ENCODE results near the gene DIP2B.

Gene DIP2B

DNA sequence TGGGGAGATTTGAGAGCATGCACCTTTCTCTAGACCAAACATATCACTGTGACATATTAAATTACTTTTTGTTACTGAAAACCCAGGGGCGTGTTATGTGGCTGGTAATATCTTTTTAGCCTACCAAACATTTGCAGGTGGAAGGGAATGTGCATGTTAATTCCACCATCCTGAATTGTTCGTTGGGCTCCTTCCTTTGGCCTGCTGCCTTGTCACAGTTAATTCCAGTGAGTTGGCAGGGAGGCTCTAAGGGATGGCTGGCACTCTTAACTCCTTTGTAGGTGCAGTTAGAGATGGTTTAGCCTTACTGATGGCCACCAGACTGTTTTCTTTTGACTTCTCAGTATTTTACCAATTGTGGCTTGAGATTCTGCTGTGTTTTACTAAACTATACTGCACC lies 64.5 kb downstream of the DIP2B start:
- FAIRE-seq (no peak), DNase-seq (ENCODE audit: extremely low spot score, insufficient read length, low read depth) (no peak)

DNA sequence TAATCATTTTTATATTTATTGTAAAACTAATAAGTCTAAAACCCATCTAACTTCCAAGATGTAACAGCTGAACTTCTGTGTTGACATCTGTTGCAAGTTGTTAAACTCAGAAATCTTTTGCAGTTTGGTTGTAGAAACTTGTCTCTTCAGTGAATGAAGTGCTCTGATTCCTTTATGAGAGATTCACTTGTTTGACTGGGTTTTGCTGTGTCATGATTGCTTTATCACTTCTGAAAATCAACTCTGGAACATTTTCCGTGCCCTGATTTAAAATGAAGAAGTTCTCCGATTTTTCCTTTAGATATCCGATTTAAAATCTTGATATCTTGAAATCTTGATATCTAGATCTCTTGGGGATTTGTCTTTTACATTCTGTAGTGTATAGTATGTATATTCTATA lies 65.1 kb downstream of the DIP2B start:
- no peak for FAIRE-seq
- no peak for DNase-seq (ENCODE audit: extremely low spot score, insufficient read length, low read depth)

DNA sequence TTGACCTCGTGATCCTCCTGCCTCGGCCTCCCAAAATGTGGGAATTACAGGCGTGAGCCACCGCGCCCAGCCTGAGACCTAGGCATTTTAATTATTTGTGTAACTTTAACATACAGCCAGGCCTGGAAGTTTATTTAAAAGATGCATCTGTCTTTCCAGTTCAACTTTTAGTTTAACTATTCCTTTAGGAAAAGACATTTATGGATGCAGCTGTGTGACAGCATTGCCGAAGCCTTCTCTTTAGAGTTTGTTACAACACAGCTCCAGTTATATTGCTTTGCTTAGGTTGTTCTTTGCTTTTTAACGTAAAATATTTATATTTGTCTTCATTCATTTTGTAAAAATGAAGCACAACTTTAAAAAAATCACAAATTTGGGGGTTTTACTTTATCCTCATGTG lies 67.0 kb downstream of the DIP2B start:
- no peak for FAIRE-seq
- no peak for DNase-seq (ENCODE audit: extremely low spot score, insufficient read length, low read depth)

DNA sequence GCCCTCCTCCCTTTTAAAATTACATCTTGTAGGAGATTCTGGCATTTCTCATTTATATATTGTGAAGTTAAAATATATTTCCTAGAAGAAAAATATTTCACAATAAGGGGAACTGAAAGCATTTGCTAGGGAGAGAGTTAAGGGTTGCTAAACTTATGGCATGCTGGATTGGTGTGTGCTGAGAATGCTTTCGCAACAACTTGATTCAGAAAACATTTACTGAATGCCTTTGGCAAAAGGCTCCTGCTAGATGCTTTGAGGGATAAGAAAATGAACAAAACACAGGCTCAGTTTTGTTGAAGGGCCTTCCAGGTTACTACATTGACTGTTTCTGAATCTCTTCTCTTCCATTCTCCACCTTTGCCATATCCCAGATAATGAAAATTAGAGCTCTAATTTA lies 67.5 kb downstream of the DIP2B start:
- FAIRE-seq (no peak), DNase-seq (ENCODE audit: extremely low spot score, insufficient read length, low read depth) (no peak)

DNA sequence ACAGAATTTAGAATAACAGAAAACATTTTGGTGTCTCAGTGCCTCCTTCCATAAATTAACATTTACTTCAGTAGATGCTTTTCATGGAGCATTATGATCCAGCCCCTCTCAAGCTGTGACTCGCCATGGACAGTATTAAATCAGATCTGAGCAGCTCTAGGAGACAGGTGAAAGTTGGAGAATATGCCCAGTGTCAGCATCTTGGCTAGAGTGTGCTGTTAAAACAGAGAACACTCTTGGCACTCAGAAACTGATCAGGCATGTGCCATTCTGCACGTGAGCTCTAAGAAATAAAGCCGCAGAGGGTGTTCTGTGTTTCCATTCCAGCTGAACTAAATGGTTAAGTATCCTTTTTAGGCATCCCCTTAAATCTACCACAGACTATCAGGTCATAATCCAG lies 68.0 kb downstream of the DIP2B start:
- FAIRE-seq, result no peak
- DNase-seq (ENCODE audit: extremely low spot score, insufficient read length, low read depth), result no peak

DNA sequence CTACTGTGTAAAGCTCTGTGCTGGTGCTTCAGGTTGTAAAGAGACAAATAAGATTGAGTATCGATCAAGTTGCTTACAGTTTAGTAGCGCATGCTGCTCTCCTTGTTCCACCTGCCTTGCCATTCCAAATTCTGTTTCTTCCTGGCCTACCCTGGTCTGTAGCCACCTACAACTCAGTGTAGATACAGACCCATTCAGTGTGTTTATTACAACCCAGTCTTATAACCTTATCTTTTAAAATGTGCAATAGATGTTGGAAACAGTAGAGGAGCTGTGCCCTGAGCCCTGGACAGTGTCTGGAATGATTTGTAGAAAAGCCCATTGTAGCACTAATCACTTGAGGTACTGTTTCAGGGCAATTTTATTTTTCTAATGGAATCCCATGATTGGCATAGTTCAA lies 68.5 kb downstream of the DIP2B start:
- FAIRE-seq, result no peak
- DNase-seq (ENCODE audit: extremely low spot score, insufficient read length, low read depth), result no peak

DNA sequence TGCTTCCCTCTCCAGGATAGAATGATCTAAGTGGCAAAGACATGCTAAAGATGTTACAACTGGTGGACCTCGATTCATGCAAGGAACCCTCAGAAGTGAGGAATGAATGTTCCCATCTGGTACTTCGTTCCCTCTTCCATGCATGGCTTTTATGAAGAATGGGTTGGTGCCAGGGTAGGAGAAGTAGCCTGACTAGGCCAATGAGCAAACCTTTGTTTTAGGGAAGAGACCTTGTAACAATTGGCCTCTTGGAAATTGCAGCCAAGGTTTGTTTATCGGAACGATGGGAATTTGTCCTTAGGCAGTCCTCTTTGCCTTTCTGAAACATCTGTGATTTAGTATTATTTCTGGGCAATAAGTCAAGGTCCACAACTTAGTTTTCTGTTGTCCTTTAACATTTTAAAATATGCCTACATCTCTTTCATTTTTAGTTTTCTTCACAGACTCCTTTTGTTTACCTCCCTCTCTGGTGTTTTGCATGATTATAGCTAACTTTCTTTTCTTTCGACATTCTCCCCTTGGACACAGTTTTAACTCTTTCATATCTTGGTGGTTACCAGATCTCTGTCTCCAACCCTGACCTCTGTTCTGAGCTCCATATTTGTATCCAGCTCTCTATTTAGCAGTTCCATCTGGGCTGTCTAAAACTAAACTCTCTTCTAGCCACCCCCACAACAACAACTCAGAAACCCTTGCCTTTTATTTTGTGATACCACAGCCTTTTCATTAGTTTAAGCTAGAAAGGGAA lies 70.0 kb downstream of the DIP2B start:
- DNase-seq (ENCODE audit: extremely low spot score, insufficient read length, low read depth), result no peak
- no peak for FAIRE-seq

DNA sequence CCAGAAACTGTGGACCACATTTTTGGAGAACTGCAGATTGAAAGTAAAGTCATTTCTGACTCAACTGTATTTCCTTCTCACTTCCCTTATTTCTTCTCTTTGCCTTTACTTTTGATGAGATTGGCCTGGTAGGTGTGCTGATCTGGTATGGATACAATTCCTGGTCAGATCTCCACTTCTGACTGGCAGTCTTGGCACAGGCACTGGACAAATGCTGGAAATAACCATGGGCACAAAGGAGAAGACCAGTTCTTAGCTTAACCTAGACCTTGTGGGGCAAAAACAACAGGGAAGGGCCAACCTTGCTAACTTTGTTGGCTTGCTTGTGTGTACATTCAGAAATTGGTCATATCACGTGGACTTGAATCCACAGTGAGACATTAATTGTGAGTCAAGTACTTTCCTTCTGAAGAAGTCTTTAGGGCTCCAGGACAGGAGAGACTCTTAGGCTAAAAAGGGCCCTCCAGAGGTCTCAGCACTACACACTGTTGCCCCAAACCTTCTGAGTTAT lies 75.0 kb downstream of the DIP2B start:
- DNase-seq (ENCODE audit: extremely low spot score, insufficient read length, low read depth) (peak; percentile 18), FAIRE-seq (peak; percentile 29)

DNA sequence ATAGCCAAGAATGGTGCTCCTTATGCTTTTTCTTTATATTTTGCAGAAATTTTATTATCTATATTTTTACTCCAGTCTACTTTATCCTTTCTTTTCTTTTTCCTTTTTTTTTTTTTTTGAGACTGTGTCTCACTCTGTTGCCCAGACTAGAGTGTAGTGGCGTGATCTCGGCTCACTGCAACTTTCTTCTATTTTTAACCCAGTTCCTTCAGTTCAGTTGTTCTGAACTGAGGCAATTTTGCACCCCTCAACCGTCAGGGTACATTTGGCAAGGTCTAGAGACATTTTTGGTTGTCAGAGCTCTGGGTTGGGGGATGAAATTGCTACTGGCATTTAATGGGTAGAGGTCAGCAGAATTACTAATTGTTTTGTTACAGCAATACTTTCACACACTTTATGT lies 75.7 kb downstream of the DIP2B start:
- DNase-seq (ENCODE audit: extremely low spot score, insufficient read length, low read depth) (no peak), FAIRE-seq (no peak)

DNA sequence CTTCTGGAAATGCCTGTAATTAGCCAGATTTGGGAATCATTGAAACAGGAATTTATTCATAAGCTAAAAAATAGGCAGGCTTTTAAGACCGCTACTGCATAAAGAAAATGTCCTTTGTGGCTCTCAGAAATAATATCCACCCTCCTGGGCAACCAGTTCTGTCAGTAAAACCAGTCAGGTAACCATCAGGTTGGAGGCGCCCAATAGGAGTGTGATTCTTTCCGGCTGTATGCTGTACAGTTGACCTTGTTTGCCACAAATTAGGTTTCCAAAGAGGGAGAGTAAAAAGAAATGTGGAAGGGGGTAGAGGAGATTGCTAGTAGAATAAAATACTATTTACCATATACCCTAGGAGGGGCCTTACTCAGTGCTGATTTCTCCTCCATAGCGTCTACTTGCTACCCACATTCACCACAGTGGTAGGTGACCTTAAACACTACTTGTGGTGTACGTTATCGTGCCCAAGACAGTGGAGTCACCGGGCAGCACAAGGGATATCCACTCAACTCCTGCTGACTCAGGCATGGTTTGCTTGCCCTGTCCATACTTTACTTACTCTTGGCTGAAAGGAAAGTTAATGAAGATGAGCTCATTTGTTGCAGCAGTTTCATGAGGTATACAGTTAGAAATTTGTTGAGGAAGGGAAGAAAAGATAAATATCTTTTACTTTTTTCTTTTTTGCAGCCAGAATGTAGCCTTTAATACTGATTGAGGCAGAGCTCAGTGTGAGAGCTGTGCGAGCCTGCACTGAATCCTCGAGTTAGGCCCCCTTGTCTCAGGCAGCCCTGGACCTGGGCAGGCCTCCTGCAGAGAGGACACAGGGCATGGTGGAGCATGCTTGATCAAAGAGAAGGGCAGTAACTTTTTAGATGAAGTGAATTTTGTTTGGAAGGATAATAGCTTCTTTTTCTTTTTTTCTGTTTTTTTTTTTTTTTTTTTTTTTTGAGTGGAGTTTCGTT lies 76.7 kb downstream of the DIP2B start:
- DNase-seq (ENCODE audit: extremely low spot score, insufficient read length, low read depth) (no peak), FAIRE-seq (no peak)

DNA sequence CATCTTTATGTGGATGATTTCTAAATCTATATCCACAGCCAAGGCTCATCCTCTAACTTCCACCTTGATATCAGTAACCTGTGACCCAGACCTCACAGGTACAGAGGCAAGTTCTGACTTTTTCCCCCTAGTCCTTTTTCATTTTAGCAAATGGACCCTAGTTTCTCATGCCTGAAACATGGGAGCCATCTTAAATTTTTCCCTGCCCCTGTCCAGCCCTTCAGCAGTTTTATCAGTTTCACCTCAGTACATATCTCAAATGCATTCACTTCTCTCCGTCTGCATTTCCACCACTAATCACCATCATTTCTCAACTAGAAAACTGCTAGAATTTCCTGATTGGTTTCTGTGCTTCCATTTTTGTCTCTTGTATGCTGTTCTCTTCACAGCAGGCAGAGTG lies 79.3 kb downstream of the DIP2B start:
- DNase-seq (ENCODE audit: extremely low spot score, insufficient read length, low read depth) (no peak), FAIRE-seq (no peak)

DNA sequence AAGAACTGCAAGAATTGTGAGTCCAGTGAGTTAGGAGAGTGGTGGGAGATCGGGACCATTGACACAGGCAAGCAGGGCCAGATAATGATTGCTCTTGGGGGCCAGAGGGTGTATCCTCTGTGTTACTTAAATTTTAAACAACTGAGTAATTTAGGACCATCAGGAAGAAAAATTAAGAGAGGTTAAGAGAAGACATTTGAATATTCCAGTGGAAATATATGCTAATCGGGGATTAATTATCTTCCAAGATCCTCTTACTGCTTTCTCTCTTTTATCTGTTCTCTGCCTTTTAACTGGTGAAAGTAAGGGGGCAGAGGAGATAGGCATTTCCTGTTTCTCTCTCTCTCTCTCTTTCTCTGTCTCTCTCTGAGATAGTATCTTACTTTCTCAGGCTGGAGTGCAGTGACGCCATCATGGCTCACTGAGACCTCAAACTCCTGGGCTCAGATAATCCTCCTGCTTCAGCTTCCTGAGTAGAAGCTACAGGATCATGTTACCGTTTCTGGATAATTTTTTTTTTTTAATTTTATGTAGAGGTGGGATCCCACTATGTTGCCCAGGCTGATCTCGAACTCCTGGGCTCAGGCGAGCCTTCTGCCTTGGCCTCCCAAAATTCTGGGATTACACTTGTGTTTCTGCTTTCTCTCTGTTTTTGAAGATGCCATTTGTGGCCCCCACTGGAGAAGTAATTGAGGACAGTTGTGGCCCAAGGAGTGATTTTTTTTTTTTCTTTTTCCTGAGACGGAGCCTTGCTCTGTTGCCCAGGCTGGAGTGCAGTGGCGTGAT lies 85.1 kb downstream of the DIP2B start:
- FAIRE-seq, result no peak

DNA sequence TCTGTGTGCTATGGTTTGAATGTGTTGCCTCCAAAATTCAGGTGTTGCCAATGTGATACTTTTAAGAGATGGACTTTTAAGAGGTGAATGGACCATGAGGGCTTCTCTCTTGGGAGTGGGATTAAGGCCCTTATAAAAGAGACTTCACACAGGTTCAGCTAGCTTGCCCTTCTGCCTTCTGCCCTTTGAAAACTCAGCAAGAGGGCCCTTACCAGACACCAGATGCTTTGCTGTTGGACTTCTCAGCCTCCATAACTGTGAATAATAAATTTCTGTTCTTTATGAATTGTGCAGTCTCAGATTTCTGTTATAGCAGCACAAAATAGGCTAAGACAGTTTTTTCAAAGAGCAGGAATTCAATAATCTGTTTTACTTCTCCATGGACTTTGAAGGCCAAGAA lies 86.1 kb downstream of the DIP2B start:
- no peak for DNase-seq (ENCODE audit: extremely low spot score, insufficient read length, low read depth)
- no peak for FAIRE-seq

More for the DNA sequence above, 85.1 kb downstream of the DIP2B start:
- DNase-seq (ENCODE audit: extremely low spot score, insufficient read length, low read depth), result no peak

DNA sequence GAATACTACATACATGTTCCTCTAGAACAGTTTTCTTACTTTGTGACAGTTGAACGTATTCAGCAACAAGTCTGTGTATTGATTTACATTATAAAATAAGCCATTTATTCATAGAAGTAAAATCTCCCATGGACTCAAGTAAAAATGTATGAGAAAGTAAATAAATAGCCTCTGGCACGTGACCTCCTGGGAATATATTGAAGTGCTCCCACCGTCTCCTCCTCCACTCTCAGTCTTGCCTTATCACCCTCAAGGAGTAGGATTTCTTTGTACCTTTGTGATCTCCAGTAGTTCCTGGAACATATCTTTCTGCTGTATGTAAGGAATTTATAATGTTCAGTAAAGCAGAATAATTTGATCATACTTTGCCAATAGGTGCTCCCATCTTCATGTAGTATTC lies 90.9 kb downstream of the DIP2B start:
- DNase-seq (ENCODE audit: extremely low spot score, insufficient read length, low read depth) (no peak), FAIRE-seq (no peak)

DNA sequence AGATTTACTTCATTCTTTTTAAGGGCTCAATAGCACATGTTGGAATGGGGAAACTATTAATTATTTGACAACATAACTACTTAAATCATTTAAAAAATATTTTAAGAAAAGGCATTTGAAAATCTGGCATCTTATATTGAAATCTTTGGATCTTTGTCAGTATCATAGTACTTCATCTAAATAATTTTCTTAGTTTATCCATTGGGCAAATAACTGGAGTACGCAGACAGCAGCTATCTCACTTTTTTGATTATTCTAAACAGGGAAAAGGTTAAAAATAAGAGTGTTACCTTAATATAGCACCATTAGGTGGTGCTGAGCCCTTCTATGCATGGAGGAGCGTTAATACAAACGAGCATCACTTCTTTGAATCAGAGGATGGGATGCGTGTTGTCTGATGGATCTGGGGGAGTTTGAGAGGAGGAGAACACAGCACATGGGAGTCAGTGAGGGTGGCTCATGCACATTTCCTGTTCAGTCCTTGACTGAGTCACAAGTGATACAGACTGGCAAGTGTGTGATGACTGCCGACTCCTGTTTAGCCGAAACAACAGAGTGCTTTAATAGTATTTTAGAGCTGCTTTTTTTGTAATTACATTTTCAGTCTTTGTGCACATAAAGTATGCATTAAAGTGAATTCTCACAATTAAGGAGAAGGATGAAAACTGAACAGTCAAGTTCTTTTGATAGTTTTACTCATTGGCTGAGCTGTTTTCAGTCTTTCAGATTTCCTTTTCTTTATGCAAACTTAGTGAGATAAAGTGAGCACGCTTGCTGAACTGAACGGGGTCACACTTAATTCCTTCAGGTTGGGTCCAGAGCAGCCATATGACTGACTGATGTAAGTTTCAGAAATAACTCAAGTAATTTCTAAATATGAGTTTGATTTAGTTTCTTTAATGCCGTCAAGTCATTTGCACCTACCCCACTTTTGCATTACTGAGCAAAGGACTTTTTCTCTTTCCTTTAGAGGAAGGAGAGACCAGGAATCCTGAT lies 92.7 kb downstream of the DIP2B start:
- DNase-seq (ENCODE audit: extremely low spot score, insufficient read length, low read depth), result peak; percentile 39
- peak; percentile 88 for FAIRE-seq

DNA sequence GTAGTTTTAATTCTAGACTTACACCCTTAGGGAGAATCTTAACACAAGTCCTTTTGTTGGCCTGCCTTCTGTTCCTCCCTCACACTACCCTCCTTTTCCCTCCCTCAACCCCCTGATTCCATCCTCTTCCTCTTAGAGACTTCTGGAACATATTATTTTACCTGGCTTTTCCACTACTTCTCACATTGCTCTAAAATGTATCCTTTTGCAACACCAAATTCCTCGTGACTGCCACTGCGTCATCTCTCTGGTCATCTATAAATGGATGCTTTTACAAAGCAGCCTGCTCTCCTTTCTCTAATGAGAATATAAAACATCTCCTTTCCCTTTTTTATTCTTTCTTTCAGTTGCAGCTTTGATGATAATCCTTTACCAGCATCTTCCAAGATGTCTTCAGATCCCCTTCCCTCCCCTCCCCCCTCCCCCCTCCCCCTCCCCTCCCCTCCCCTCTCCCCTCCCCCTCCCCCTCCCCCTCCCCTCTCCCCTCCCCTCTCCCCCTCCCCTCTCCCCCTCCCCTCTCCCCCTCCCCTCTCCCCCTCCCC lies 93.6 kb downstream of the DIP2B start:
- DNase-seq (ENCODE audit: extremely low spot score, insufficient read length, low read depth), result no peak
- FAIRE-seq, result no peak

DNA sequence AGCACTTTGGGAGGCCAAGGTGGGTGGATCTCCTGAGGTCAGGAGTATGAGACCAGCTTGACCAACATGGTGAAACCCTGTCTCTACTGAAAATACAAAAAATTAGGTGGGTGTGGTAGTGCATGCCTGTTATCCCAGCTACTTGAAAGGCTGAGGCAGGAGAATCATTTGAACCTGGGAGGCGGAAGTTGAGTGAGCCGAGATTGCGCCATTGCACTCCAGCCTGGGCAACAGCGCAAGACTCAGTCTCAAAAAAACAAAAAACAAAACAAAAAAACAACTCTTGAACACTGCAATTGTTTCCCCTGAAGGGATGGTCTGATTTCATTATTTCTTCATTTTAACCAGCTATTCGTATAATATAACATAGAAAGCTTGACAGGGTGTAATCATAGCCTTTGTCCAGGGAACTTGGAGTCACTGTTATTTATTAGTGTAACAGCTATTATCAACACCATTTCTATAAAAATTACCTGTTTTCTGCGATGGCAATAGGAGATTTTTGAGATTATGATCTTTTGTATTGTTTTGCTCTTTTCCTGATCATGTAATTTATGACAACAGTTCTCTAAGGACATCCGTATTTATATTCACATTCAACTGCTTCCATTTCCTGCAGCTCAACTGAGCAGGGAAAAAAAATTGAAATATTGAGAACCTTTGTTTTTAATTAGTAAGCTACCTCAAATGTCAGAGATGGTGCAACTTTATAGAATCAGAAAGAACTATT lies 94.7 kb downstream of the DIP2B start:
- FAIRE-seq (no peak), DNase-seq (ENCODE audit: extremely low spot score, insufficient read length, low read depth) (no peak)

DNA sequence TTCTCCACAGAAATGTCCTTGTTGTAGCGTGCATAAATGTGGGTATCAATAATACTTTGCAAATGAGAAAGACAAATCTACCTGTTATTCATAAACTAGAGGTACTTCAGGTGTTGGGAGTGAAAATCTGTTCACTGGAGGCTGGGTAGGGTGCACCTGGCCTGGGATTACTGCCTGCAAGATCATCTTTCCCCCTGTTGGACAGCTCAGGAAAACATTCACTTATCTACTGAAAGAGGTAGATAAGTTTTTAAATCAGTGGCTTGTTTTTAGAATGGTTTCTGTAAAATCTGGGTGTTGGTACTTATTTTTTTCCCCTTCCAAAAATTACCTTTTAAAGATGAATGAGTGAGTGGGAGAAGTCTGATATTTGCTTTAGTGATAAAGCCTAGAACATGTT lies 95.6 kb downstream of the DIP2B start:
- no peak for FAIRE-seq
- no peak for DNase-seq (ENCODE audit: extremely low spot score, insufficient read length, low read depth)
